Articular chondrocyte of knee joint (primary cell): ENCODE results near the gene RACK1. TPM values are rescaled to one million over a fixed set of nuclear protein-coding genes. Genes with fewer than 3 reads are reported as not detected.

Experiments
- small RNA-seq: library from RNA; depleted of rRNA; stranded (forward); fragments of <200 nt; gene quantifications from one replicate; pipeline ENCODE3, GENCODE V24; 2012
- total RNA-seq: library from RNA; depleted of rRNA; stranded (reverse); fragments of >200 nt; gene quantifications from 2 replicates; pipeline ENCODE4 v1.2.3, GENCODE V29; 2012

The RACK1 gene
- total RNA-seq, result 2,965 and 4,041 TPM in 2 replicates

GRCh38 chr5:181243564-181244343 lies at the start of gene RACK1:
TSS of gene RACK1 (minus strand) at chr5:181243906. CDS start at chr5:181243800, 106 bp downstream.

GRCh38 chr5:181260720-181261319 lies 17.1 kb upstream of the RACK1 start, which contains the start of gene TRIM52:
TSS of gene TRIM52 (minus strand) at chr5:181261143. CDS start at chr5:181260813, 330 bp downstream.

GRCh38 chr5:181223058-181223728 lies 20.5 kb downstream of the RACK1 start, which contains the start of gene TRIM41:
TSS of gene TRIM41 (plus strand) at chr5:181223281. CDS start at chr5:181224000, 719 bp downstream.

GRCh38 chr5:181204826-181205760 lies 38.6 kb downstream of the RACK1 start, which contains the start of gene TRIM7:
TSS of gene TRIM7 (minus strand) at chr5:181205196. CDS start at chr5:181205110, 86 bp downstream.

Small RNAs within 50 kb of the gene (small RNA-seq; reads per million reads assigned to genes)
- gene MIR4638 (not detected), gene SNORD95 (not detected), gene SNORD96A (not detected)

Other genes starting within 250 kb of the RACK1 start
- not detected in 2 replicates for gene BTNL9, start 203.6 kb downstream of the RACK1 start, total RNA-seq
- gene OR2V1, start 112.7 kb downstream of the RACK1 start, total RNA-seq, result not detected in 2 replicates
- not detected in 2 replicates for gene OR2V2, start 96.3 kb downstream of the RACK1 start, total RNA-seq
- gene TRIM7, start 38.7 kb downstream of the RACK1 start, total RNA-seq, result 0.97 and 3.3 TPM in 2 replicates
- 10.7 and 12.9 TPM in 2 replicates for gene TRIM41, start 20.6 kb downstream of the RACK1 start, total RNA-seq
- 7.8 and 11.6 TPM in 2 replicates for gene TRIM52, start 17.2 kb upstream of the RACK1 start, total RNA-seq
- gene OR4F3, start 123.4 kb upstream of the RACK1 start, total RNA-seq, result 0.52 TPM in 1 of 2 replicates, not detected in the other